ENCODE results near the gene DIDO1. TPM values are rescaled to one million over a fixed set of nuclear protein-coding genes. Genes with fewer than 3 reads are reported as not detected.
"Not testable (repeated sequence)": the region's sequence is repeated elsewhere in the genome, so short reads cannot be mapped to it uniquely, and the experiment has no call there.

The DIDO1 gene
- total RNA-seq, 1 donor from 2014 or later: 71.2 TPM

GRCh38 chr20:62858058-62858830 lies 68.1 kb downstream of the DIDO1 start:
- peaks cover 4% of the 10 kb centered on the region for H3K4me1 Mint-ChIP-seq (ENCODE audit: low read depth)
- no peak overlapping the region for H3K4me3 Mint-ChIP-seq (ENCODE audit: low read depth)
- no peak for TF ChIP-seq CTCF (IDR thresholded peaks at IDR 0.05; ENCODE audit: unreplicated experiment)
- no peak overlapping the region for H3K27ac Mint-ChIP-seq
- peaks cover 21% of the 10 kb centered on the region for H3K27me3 Mint-ChIP-seq
- H3K9me3 Mint-ChIP-seq (ENCODE audit: low read depth): no peaks in the 10 kb centered on the region
- H3K36me3 Mint-ChIP-seq (ENCODE audit: insufficient read depth): peaks cover 6% of the 10 kb centered on the region
- no peak for DNase-seq (ENCODE audit: low spot score, unreplicated experiment)

- Mint-ChIP-seq H3K9me3 (ENCODE audit: low read depth) (no peaks in the 10 kb centered on the region), H3K27ac (no peak overlapping the region), H3K4me1 (ENCODE audit: low read depth) (peaks cover 4% of the 10 kb centered on the region), H3K36me3 (ENCODE audit: insufficient read depth) (peaks cover 10% of the 10 kb centered on the region), H3K27me3 (peaks cover 17% of the 10 kb centered on the region), H3K4me3 (ENCODE audit: low read depth) (no peak overlapping the region)
- no peak for DNase-seq (ENCODE audit: low spot score, unreplicated experiment)
- TF ChIP-seq CTCF (IDR thresholded peaks at IDR 0.05; ENCODE audit: unreplicated experiment): no peak
Observed at GRCh38 chr20:62856931-62857619, 69.2 kb downstream of the DIDO1 start.

- peaks cover 1% of the 10 kb centered on the region for H3K4me1 Mint-ChIP-seq (ENCODE audit: low read depth)
- H3K27me3 Mint-ChIP-seq: peaks cover 13% of the 10 kb centered on the region
- TF ChIP-seq CTCF (IDR thresholded peaks at IDR 0.05; ENCODE audit: unreplicated experiment): no peak
- H3K36me3 Mint-ChIP-seq (ENCODE audit: insufficient read depth): peaks cover 10% of the 10 kb centered on the region
- DNase-seq (ENCODE audit: low spot score, unreplicated experiment): no peak
- H3K27ac Mint-ChIP-seq: no peak overlapping the region
- no peak overlapping the region for H3K4me3 Mint-ChIP-seq (ENCODE audit: low read depth)
- H3K9me3 Mint-ChIP-seq (ENCODE audit: low read depth): no peaks in the 10 kb centered on the region
Observed at GRCh38 chr20:62855120-62855519, 71.2 kb downstream of the DIDO1 start.

GRCh38 chr20:62854121-62854520 lies 72.2 kb downstream of the DIDO1 start:
- Mint-ChIP-seq H3K4me1 (ENCODE audit: low read depth) (no peaks in the 10 kb centered on the region), H3K4me3 (ENCODE audit: low read depth) (no peak overlapping the region), H3K9me3 (ENCODE audit: low read depth) (no peaks in the 10 kb centered on the region), H3K36me3 (ENCODE audit: insufficient read depth) (peaks cover 10% of the 10 kb centered on the region), H3K27ac (no peak overlapping the region), H3K27me3 (peaks cover 3% of the 10 kb centered on the region)
- TF ChIP-seq CTCF (IDR thresholded peaks at IDR 0.05; ENCODE audit: unreplicated experiment): no peak
- DNase-seq (ENCODE audit: low spot score, unreplicated experiment): no peak

GRCh38 chr20:62853304-62853703 lies 73.0 kb downstream of the DIDO1 start:
- H3K36me3 Mint-ChIP-seq (ENCODE audit: insufficient read depth): peaks cover 10% of the 10 kb centered on the region
- H3K9me3 Mint-ChIP-seq (ENCODE audit: low read depth); H3K4me3 Mint-ChIP-seq (ENCODE audit: low read depth); H3K27me3 Mint-ChIP-seq; H3K4me1 Mint-ChIP-seq (ENCODE audit: low read depth); H3K27ac Mint-ChIP-seq; DNase-seq (ENCODE audit: low spot score, unreplicated experiment): not testable (repeated sequence)

All from progenitor cell of endocrine pancreas (in vitro differentiated cells).